NCI-H1105 (cell line): ENCODE results near the gene ERICH6B.
A peak's percentile ranks its signal among the peaks of the same experiment; 100 is the strongest.
"Not testable (repeated sequence)": the region's sequence is repeated elsewhere in the genome, so short reads cannot be mapped to it uniquely, and the experiment has no call there.

Source experiments
- DNase-seq: peaks from one replicate; lab custom pipeline; 2025; lab: John Stamatoyannopoulos, UW

ERICH6B gene

GRCh38 chr13:45615501-45616101 lies at the start of gene ERICH6B:
ERICH6B (minus strand) TSS chr13:45615739; CDS start chr13:45597005, 18,734 bp downstream.
- DNase-seq: peak; percentile 58

- not testable (repeated sequence) for DNase-seq
Measured at GRCh38 chr13:45662903-45663302, 47.4 kb upstream of the ERICH6B start.

DNA sequence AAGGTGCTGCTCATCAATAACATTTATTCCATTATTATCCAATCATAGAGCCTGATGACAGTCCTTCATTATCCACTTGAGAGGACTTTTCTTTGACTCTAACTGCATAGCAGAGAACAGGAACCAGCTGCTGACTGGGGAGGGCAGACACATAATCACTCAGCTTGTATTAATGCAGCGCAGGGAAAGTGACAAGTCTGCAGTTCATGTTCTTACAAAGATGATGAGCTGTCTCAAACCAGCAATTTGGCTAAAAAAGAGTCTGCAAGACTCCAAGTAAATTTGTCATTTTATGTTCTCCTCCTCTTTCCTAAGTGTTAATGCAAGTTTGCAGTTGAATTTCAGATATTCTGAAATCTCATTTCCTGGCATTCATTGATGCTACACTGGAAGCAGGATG lies 46.6 kb upstream of the ERICH6B start:
- no peak for DNase-seq

GRCh38 chr13:45660458-45660857 lies 44.9 kb upstream of the ERICH6B start:
- DNase-seq: not testable (repeated sequence)

DNA sequence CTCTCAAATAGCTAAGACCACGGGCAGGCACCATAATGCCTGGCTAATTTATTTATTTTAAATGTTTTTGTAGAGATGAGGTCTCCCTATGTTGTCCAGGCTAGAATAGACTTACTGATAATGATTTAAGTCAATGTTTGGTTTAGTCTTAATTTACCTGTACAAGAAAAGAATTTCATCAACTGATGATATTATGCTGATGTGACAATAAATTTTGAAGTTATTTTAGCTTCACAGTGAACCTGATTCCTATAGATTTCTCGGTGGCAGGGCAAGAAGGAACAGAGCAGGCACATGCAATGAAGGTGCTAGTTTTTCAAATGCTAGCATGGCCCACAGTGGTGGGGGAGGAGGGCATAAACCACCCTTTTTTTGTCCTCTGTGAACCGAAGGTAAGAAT lies 44.0 kb upstream of the ERICH6B start:
- no peak for DNase-seq

DNA sequence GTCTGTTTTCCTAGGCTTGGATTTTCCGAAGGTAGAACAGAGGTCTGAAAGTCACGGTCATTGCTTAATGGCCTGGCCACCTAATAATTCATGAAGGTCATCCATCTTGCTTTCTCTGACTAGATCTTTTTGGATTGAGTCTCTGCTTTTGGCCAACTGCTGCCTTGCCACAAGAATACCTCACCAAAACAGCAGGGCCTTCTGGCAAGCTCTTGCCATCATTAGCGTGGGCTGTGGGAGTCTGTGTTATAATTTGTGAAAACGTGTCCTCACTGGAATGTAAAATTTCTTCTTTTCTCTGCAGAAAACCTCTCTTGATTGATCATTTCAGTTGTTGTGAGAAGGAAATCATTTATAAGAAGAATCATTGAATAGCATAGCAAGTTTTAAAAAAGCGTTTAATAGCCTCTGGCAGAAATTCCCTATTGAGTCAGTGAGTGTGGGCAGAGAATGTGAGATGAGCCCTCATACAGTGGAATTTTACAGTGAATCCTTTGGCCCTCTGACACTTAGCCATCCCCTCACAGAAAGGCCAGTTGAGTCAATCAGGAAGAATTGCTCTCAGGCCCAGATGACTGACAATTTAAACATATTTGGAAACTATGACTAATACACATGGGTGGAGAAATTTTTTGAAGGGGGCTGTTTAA lies 43.2 kb upstream of the ERICH6B start:
- no peak for DNase-seq

GRCh38 chr13:45654633-45655349 lies 39.3 kb upstream of the ERICH6B start:
- no peak for DNase-seq

- DNase-seq: not testable (repeated sequence)
Measured at GRCh38 chr13:45645263-45645662, 29.7 kb upstream of the ERICH6B start.

GRCh38 chr13:45642159-45642558 lies 26.6 kb upstream of the ERICH6B start:
- not testable (repeated sequence) for DNase-seq

- not testable (repeated sequence) for DNase-seq
Measured at GRCh38 chr13:45635291-45635690, 19.8 kb upstream of the ERICH6B start.

DNA sequence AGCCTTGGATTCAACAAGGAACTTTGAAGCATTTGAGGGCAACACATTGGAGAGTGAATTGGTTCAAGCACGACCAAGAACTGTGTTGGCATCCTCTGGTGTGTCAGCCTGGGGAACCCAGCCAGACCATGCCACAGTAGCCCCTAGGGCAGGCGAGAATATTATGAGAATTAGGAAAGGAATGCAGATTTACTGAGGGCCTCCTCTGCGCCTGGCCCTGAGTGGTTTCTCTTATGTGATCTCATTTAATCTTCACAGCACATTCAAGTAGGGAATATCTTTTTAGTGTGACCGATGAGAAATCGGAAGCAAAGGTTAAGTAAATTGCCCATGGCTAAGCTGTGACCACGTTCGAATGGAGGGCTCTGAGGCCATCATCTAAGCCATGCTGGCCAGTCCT lies 15.3 kb upstream of the ERICH6B start:
- DNase-seq: no peak

DNA sequence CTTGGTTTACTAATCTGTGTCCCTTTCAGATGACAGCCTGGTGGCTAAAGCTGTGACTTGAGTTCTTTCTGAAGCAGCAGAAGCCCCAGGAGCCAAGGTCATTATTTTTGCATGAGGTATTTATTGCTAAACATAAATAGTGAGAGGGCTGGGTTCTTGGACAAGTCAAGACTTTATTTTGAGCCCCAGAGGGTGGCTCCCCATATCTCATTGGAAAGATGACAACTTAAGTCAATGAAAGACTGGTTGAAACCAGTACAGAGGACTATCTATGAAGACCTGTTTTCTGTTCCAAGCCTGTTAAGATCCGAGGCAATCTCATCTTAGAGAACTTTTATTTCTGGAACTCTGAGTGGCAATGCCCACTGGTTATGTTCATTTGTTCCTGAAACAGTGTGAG lies 14.4 kb upstream of the ERICH6B start:
- DNase-seq: no peak

- no peak for DNase-seq
Measured at GRCh38 chr13:45628094-45628493, 12.6 kb upstream of the ERICH6B start.

DNA sequence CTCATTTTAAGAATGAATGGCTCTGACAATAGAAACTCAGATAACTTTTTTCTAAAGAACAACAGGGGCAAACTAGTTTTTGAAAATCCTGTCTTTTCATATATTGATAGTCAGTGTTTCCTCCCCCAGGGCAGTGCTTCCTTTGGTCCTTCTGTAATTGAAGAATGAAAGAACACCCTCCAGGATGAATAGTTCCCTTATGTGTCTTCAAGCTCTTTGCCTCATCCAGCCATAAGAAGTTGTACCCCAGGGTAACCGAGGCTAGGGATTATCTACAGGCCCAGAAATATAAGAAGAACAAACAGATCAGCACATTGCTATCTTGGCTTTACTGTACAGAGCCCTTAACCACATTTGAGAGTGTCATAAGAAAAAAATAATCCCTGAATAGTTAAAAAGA lies 12.1 kb upstream of the ERICH6B start:
- no peak for DNase-seq

GRCh38 chr13:45626731-45627374 lies 11.3 kb upstream of the ERICH6B start:
- no peak for DNase-seq

DNA sequence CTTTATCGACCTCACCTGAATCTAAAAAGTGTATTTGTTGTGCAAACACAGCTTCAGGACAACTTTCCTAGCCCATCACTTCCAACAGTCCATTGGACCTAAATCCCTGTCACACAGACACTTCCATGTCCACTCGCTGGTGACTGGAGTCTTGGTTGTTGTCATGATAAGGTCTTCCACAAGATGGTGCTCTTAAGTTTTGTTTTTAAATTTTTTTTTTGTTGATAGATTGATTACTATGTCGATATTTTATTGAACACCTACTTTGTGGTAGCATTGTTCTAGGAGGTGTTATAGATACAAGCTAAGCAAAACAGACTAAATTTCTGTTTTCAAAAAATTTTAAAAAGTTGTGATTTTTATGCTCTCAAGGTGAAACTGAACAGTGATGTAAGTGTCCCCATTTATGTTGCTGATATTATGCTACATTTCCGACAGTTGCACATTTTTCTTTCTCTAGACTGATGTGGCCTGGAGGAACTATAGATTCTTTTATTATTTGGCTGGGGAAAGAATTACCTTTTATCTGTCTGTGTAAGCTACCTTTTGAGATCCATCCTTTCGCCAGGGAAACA lies 8.1 kb upstream of the ERICH6B start:
- DNase-seq: no peak

GRCh38 chr13:45621950-45622349 lies 6.4 kb upstream of the ERICH6B start:
- DNase-seq: no peak

- no peak for DNase-seq
Measured at GRCh38 chr13:45607931-45608330, 7.6 kb downstream of the ERICH6B start.

DNA sequence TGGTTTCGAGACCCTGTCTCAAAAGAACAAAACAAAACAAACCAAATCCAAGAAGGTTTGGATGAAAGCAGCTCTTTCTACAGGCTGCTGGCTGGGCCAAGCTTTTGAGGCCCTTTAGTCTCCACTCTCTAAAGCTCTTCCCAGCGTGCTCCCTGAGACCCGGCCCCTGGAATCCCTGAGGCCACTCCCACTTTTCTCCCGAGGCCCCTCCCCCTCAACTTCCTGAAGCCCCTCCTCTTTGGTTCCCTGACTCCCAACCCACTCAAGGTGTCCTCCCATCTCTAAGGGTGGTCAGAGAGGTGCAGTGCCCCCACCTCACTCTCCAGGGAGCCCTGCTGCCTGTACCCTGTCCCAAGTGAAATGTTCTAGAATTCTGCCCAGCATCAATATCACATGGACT lies 10.6 kb downstream of the ERICH6B start:
- DNase-seq: no peak

DNA sequence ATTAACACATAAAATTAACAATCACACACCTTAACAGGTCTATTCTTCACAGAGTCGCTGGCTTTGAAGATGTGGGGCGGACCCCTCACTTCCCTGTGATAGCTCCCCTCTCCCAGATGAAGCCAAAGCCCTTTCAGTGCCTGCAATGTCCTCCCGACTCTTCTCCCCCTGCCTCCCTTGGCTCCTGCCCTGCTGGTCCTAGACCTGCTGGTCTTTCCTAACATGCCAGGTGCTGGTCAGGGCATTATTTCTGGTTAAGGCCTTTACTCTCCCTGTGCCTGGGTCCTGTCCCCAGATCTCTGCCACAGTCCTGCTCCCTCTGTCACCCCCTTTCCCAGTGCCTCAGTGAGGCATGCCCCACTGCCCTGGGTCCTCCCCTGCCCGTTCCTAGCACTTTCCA lies 12.2 kb downstream of the ERICH6B start:
- no peak for DNase-seq

DNA sequence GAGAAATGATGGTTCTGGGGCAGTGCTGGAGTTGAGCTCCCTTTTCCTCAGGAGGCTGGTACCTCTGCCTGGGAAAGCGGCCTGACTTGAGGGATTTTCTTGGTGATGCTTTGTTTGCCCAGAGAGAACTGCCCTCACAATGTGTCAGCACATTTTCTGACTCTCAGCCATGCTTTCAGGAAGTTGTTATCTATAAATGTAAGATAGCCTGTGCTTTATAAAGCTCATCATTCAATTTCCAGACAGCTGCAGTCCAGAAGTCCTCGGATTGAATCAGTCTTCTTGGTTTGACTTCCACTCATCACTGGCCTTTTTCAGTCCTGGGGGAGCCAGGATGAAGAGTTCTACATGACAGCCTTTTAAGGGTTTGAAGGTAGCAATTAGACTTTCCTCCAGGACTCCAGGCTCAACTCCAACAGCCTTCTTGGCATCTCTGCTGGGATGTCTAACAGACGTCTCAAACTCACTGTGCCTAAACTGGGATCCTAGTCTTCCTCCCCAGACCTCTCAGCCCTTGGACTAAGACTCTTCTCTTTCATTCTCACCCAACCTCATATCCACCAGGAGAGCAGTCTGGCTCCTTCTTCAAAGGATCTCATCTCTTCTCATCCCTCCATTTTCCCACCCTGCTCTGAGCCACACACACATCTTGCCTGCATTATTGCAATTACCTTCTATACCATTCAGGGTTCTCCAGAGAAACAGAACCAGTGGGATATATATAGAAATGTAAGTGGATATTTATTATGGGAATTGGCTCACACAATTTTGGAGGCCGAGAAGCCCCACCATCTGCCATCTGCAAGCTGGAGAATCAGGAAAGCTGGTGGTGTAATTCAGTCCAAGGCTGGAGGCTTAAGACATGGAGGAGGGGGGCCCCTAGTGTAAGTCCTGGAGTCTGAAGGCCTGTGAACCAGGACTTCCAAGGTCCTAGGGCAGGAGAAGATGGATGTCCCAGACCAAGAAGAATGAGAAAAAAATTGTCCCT lies 13.1 kb downstream of the ERICH6B start:
- DNase-seq: no peak
